HG03354 (cell line): ENCODE results near the gene ZNF516.

Experiments
- ATAC-seq: cut with Tn5 transposase; IDR thresholded peaks from one replicate; pipeline ENCODE4 v1.9.1; 2021; ENCODE audit warnings: mild to moderate bottlenecking; ENCODE audit not compliant: unreplicated experiment, poor library complexity, severe bottlenecking

ZNF516 gene

DNA sequence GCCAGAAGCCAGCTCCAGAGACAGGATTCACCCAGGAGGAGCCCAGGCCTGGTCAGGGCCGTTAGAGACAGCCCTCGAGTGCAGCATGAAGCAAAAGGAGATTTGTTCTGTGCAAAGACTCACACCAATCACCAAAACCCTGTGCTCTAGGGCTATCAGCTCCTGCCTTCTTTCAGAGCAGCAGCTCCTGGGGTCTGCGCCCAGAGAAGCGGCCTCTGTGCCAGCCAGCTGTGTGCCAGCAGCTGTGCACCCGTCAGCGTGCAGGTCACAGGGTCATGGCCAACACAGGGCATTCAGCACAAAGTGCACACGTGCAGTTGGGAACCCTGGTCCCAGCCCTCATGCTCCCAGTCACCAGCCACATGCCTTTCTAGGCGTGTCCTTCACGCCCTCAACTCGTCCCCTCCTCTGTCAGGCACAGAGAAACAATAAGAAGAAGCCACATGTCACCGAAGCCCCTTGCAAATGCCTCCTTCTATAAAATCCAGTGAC lies 49.3 kb downstream of the ZNF516 start:
- ATAC-seq = no peak

DNA sequence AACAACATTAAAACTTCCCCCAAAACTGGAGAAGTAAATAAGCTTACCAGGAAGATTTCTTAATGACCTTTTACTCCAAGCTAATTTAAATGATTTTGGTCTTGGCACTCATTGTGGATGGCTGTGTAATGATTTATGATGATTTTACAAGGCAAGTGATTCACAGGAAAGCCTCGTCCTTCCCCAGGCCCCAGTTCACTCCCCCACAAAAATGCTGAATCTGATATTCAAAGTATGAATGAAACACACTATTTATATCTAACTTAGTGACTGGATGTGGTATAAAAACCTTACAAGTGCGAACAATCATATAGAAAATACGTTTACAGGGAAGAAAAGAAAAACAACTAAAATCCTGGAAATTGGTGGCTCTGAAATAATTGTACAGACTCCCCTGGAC lies 49.8 kb downstream of the ZNF516 start:
- no peak for ATAC-seq

DNA sequence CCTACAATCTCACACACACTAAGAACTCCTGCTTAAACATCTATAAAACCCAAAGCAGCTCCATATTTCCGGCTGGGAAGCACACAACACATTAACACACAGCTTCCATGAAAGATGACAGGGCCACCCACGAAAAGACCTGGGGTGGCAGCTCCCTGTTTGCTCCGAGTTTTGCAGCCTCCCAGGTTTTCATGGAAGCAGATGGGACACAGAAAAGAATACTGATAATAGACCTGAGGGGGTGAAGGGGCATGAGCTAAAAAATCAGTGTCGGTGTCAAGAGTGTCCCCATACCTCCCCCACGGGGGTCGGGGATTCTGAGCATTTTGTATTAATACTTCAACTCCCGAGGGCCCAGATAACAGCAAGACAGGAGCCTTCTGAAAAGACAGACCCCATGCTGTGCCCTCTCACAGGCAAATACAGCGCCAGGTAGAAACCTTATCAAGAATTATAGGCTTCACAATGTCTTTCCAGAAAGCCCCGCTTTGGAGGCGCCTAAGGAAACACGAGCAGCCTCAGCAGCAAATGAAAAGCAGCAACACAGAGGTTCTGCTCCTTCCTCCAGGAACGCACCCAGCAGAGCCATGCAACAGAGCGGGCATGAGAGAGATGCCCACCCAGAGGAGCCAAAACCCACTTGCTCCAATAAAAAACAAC lies 50.5 kb downstream of the ZNF516 start:
- ATAC-seq = no peak

DNA sequence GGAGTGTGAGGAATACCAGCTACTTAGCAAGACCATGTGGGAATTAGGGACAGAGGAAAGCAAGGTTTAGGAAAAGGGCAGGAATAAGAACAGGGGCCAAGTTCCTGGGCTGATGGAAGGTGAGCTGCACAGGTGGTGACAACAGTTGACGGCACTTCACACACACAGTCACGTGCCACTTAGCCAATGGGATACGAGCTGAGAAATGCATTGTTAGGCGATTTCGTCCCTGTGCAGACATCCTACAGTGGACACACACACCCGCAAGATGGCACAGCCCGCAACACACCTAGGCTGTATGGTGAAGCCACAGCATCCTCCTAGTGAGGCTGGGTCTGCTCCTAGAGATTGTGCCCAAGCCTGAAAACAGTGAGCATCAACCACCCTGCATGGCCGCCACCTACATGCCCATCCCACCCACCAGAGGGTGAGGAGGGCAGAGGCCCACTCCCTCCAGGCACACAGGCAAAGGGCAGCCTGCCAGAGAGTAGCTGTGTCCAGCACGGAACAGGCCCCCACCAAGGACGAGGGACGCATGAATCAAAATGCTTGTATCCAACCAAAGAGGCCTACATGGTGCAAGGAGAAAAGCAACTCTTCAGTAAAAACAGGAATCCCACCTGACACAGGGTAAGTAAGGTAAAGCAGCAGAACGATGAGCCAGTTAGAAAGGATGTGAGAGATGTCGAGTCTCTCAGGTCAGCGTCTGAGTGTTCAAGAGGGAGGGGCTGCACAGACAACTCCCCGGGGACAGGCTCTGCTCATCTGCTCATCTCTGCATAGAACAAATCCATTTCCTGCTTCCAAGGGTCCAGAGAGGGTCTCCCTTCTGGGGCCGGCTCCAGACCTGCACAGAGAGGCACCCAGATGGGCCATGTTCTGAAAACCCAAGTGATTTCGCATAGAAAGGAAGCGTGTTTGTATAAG lies 51.3 kb downstream of the ZNF516 start:
- ATAC-seq = no peak

DNA sequence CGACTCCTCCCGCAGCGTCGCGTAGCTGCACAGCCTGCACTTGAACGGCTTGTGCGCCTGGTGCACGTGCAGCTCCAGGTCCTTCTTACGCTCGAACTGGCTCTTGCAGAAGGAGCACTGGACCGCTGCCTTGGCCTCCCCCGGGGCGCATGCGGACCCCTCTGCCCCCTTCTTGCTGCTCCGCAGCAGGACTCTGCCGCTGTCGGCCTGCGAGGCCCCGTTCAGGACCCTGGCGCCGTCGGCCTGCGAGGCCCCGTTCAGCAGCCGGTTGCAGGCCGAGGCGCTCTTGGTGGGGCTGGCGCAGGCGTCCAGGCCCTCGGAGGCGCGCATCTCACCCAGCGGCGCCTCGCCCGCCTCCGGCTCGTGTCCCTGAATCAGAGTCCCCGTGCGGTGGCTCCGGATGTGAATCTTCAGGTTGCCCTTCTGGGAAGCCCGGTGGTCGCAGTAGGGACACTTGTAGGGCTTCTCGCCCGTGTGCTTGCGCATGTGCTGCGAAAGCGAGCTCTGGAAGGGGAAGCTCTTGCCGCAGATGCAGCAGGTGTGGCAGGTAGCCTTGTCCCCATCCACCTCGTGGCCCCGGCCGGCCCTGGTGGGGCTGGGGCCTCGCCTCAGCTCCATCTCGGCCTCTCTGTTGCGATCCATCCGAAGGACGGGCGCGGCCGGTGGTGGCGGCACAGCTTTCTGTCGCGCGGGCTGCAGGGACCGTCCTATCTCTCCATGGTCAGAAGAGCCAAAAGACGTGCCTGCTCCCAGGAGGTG lies 52.5 kb downstream of the ZNF516 start:
- no peak for ATAC-seq

DNA sequence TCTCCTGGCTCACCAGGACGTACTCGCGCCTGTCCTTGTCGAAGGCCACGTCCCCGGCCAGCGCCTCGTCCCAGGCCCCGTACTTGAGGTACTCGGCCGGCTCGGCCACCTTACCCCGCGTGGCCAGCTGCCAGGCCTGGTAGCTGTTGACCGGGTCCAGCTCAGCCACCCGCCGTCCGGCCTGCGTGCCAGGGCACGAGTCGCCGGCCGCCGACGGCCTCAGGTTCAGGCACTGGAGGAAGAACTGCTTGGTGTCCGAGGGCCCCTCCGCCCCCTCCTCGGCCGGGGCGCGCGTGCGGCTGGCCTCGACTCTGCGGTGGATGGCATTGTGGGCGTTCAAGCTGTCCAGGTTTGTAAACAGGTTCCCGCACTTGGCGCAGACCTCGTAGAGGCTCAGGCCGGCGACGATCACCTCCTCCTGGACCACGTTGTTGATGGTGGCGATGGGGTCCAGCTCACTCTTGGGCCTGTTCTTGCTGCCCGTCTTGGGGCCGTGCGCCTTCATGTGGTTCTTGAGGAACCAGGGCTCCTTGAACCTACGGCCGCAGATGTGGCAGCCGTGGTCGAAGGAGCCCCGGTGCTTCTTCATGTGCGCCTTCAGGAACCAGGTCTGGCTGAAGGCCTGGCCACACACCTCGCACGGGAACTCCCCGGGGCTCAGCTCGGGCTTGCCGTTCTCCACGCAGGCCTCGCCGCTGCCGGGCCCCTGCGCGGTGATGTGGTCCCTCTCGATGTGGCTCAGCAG lies 53.2 kb downstream of the ZNF516 start:
- ATAC-seq = no peak

DNA sequence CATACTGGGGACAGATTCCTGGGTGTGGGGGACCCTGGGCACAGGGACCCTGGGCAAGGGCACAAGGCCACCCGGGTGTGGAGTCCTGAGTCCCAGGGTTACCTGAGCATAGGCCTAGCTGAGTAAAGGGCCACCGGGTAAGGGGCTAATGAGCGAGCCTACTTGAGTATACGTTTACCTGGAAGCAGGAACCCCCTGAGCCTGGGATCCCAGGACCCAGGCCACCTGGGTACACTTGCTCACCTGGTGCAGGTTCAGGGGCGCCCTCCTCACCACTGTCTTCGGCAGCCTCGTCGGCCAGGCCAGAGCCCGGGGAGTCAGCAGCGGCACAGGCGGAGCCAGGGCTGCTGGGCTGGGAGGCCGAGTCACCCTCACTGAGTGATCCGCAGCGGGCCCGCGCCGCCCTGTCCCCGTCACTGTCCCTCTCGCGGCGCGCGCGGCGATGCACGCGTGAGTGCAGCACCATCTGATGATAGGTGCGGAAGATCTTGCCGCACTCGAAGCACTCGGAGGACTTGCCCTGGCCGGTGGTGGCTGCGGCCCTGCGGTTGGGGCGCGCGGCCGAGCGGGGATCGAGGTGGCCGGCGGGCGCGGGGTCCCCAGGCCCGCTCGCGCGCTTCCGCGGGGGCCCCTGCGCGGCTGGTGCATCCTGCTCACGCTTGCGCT lies 53.9 kb downstream of the ZNF516 start:
- no peak for ATAC-seq

DNA sequence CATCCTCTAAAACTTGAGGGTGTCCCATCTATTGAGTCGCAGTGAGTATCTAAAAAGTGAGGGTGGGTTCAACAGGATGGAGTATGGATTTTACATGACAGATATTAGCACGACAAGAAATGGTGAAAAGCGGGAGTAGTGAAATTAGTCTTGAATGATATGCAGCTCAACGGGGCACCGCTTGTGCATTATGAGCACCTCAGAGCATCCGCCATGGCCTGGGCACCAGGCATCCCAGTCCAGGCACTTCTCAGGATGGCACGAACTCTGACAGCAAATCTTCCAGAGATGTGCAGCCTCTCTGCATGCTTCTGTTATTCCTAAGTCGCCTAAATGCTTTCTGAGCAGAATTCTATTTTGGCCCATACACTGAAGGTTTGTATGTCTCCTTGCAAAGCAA lies 57.1 kb downstream of the ZNF516 start:
- no peak for ATAC-seq

DNA sequence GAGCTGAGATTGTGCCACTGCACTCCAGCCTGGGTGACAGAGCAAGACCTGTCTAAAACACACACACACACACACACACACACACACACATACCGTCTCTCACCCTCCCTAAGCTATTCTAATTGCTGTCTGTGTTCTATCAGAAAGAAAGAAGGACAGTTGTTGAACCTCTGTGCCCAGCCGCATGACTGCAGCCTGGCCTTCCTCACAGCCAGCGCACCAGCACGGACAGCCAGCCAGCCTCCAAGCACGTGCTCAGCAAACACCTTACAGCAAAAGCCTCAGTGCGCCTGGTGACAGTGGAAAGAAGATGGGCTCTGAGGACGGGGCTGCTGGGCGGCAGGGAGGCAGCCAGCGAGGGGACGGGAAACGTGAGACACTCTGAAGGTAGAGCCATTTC lies 58.0 kb downstream of the ZNF516 start:
- no peak for ATAC-seq

DNA sequence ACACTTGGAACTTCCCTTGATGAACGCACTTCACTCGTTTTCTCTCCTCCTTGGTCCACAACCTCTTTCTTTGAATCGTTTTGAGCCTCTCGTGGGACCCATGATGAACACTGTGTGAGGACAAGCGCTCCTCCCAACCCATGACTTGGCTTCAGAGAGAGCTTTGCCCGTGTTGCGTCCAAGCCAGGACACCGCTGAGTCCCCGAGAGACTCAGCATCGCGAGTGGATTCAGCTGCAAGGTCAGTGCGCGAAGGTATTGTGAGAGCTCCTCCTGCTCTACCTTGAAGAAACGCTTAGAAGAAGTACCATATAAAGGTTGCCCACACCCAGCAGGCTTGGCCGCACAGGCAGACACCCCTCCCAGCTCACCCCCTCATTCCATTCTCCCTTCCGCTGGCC lies 58.7 kb downstream of the ZNF516 start:
- no peak for ATAC-seq

DNA sequence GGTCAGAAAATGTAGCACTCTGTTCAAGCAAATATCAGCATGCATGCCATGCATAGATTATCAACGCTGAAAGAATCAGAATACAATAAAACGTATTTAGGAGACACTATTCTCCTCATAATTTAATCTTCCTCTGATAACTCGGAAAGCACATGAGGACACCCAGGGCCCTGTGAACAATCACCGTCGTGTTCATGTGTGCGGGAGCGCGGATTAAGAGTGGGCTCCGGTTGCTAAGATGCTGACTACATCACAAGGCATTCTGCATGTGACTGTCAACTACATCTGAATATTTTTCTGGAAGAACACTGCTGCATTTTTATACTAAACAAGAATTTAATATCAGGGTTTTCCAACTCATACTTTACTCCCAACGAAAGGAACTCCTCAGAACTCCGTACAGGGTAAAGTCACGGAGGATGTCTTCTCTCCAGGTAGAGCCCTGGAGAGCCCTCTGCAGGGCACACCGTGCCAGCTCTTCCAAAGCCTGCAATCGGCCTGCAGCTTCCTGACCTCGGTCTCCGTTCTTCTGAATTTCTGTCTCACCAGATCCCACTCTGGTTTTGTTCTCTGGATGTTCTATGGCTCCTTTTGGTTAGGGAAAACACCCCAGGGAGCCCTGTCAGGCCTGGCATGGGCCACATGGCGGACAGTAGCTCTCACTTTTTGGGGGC lies 59.6 kb downstream of the ZNF516 start:
- ATAC-seq = no peak

DNA sequence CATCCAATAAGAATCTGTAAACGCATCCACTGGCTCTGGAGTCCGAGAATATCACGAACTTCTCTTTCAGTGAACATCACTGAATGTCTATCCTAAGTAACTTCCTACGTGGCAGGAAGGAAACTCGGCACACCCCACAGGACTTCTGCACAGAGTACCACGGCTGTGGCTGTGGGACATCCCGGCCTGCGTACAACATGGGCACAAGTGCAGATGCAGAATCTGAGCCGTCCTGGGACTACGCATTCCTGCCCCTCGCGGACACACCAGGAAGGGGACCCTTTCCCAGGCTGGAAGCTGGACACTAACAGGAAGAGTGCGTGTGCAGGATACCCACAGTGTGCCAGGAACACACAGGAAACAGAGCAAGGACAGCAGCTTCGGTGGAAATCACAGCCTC lies 60.6 kb downstream of the ZNF516 start:
- no peak for ATAC-seq

DNA sequence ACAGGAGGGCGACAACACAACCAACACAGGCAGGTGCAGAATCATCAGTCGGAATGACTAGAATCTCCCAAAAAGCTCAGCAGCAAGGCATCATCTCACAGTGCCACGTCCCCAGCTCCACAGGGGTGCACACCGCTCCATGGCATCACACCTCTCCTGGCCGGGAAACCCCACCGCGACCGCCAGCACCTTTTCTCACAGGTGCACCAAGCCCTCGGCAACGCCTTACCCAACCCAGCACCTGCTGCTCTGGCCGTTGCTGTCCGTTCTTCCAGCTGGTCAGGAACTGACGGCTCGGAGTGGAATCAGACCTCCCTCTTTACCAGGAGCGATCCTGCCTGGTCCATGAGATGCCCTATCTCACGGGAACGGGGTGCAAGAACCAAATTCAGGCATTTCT lies 61.3 kb downstream of the ZNF516 start:
- no peak for ATAC-seq

DNA sequence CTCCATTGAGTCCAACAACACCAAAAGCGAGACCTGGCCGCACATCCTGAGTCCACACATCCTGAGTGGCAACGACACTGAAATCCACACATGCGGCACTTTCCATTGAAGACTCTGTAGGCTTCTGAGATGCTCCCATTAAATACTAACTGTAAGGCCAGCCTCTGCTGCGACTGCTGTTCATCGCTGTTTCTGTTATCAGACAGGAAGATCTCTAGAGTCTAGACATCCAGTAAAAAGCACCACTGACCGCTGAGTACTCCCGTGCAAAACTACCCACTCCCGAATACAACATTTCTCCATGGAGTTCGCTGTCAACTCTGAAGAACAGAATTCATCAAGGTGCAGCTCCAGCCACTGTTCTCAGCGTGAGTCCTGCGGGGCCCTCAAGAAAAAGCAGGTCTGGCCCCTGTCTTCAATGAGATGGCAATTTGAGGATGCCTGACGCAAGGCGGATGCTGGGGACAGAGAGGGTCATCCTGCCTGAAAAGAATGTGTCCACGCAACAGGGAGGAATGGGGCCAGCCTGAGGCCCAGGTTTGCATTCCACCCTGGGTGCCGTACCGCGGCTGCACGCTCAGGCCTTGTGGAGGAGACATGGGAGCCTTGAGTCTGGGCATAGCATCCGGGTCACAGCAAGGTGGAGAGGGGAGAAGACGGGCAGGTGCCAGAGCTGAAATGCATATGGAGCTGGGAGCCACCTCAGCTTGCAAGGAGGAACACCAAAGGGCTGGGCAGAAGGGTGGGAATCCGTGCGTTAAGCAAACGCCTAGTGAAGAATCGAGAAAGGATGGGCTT lies 61.9 kb downstream of the ZNF516 start:
- ATAC-seq = no peak

DNA sequence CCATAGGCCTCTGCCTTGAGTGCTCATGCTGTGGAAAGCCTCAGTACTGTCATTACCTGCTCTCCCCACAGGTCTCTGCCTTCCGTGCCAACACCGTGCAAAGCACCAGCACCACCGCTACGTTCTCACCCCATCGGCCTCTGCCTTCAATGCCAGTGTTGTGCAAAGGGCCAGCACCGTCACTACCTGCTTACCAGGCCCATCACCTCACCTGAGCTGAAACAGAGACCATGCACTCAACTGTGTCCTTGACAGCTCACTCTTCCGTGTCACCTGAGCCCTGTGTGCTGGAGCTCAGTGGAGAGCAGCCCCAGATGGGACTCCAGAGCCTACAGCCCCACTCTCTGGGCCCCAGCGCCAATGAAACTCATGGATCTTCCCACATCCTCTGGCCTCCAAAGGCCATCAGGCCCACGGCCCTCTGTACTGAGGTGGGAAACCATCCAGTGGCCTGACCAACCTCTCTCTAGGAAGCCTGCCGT lies 62.7 kb downstream of the ZNF516 start:
- no peak for ATAC-seq

DNA sequence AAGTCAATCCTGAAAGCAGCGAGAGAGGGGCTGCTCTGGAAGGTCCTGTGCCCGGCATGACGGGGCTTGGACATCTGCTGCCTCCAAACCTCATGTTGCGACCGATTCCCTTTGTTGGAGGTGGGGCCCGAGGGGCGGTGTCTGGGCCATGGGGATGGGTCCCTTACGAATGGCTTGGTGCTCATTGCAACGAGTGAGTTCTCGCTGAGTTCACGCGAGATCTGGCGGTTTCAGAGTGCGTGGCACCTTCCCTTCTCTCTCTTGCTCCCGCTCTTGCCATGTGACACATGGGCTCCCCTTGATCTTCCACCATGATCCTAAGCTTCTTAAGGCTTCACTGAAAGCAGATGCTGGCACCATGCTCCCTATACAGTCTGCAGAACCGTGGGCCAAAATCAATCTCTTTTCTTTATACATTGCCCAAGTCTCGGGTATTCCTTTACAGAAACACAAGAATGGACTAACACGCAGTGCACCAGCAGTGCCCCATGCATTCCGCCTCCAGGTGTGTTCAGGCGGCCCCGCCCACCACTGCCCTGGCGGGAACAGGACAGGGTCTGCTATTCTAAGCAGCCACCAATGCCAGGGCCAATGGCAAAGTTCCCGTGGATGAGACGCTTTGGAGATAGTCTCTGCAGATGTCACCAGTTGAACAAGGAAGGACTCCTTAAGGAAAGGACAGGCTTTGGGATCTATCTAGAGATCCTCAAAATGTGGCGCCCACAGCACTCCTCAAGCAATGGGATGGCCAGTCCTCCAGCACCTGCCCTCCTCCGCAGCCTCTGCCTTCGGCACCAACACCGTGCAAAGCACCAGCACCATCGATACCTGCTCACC lies 63.4 kb downstream of the ZNF516 start:
- ATAC-seq = no peak

DNA sequence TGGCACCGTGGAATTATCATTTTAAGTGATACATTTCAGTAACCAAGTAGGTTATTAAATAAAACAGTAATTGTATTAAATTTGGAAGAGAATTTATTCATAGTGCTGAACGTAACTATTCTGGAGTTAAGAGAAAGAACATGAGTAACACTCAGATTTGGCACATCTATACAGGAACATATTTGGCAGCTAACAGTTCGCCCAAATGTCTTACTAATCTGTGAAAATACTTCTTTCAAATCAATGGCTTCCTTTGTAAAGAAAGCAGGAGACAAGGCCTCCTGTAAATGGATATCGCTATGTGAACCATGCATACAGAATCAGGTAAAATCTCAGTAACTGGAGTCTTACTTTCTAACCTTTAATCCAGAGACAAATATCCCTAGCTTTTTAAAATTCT lies 64.4 kb downstream of the ZNF516 start:
- no peak for ATAC-seq
